GM12801 (cell line): ENCODE data around the gene CCDC116.

ENCODE experiments used
- CTCF ChIP-seq: IDR thresholded peaks from one replicate; pipeline ENCODE4 v1.5.1; 2011; ENCODE audit warnings: control low read depth; ENCODE audit not compliant: insufficient read length; ENCODE audit errors: extremely low read depth

CCDC116 gene

GRCh38 chr22:21661991-21662390 is 29.4 kb downstream of the CCDC116 start:
- no peak for TF ChIP-seq CTCF

- no peak for TF ChIP-seq CTCF
These were observed 31.2 kb downstream of the CCDC116 start for GRCh38 chr22:21663738-21664137.

- no peak for TF ChIP-seq CTCF
These were observed 32.7 kb downstream of the CCDC116 start for GRCh38 chr22:21665047-21665851.

GRCh38 chr22:21666786-21667185 is 34.2 kb downstream of the CCDC116 start:
- TF ChIP-seq CTCF = no peak

GRCh38 chr22:21669026-21669425 is 36.5 kb downstream of the CCDC116 start:
- TF ChIP-seq CTCF = no peak

- TF ChIP-seq CTCF = no peak
These were observed 39.6 kb downstream of the CCDC116 start for GRCh38 chr22:21672107-21672629.

- no peak for TF ChIP-seq CTCF
These were observed 41.2 kb downstream of the CCDC116 start for GRCh38 chr22:21673534-21674321.
